CD1c-positive myeloid dendritic cell (primary cell): Measurements from ENCODE around the gene SERPINA5.

Experiments
- DNase-seq: peaks from one replicate; pipeline ENCODE4 v3.0.0-alpha.2; 2016; ENCODE audit errors: extremely low spot score

SERPINA5 gene

DNA sequence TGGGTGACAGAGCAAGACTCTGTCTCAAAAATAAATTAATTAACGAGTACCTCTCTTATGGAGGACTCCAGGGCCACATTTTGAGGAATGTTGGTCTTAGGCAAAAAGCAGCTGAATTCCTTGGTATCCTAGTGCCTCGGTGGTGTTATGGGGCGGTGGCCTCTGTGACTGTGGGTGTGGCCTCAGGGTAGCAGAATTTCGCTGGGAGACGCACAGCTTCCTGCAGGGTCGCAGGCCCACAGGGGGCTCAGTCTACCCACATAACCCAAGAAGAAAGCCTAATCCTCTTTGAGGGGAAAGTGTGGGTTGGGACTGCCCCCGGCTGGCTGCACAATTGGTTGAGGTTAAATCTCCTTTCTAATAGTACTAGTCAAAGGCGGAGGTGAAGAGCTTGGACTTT, 31.2 kb upstream of the SERPINA5 start:
- DNase-seq = no peak

DNA sequence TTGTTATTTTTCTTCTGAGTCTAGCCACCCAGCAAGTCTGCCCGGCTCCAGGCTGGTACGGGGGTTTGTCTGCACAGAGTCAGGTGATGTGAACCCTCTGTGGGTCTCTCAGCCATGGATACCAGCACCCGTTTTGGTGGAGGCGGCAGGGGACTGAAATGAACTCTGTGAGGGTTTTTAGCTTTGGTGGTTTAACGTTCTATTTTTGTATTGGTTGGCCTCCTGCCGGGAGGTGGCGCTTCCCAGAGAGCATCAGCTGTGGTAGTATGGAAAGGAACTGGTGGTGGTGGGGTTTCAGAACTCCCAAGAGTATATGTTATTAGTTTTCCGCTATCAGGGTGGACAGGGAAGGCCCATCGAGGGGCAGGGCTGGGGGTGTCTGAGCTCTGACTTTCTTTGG, 25.2 kb upstream of the SERPINA5 start:
- DNase-seq = no peak

DNA sequence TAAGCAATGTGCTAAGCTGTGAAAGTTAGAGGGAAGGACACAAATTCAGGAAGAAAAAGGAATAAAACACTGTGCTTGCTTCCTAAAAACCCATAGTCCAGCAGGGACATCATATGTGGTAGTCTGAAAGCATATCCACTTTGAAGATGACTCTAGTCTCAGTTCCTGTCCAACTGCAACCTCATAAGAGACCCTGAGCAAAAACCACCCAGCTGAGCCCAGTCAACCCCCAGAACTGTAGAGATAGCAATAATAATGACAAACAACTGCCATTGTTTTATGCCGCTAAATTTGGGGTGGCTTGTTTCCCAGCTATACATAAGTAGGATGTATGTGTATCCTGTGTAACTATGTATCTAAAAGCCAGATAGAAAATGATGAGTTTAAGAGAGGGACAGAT, 23.9 kb upstream of the SERPINA5 start:
- DNase-seq = no peak

DNA sequence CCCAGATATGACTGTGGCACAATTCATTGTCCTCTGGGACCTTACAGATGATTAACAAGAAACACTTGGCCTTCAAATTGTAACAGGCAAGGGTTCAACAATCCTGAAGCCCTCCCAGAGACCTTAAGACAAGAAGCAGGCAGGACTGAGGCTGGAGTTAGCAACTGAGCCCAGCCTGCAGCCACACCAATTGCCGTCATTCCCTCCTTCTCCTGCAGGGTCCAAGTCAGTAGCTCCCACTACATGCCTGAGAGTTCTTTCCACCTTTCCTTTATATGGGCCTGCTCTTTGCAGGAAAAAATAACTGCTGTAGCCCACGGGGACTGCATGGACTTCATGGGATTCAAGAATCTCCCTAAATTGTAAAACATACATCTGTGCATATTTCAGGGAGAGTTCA, 22.4 kb upstream of the SERPINA5 start:
- no peak for DNase-seq

DNA sequence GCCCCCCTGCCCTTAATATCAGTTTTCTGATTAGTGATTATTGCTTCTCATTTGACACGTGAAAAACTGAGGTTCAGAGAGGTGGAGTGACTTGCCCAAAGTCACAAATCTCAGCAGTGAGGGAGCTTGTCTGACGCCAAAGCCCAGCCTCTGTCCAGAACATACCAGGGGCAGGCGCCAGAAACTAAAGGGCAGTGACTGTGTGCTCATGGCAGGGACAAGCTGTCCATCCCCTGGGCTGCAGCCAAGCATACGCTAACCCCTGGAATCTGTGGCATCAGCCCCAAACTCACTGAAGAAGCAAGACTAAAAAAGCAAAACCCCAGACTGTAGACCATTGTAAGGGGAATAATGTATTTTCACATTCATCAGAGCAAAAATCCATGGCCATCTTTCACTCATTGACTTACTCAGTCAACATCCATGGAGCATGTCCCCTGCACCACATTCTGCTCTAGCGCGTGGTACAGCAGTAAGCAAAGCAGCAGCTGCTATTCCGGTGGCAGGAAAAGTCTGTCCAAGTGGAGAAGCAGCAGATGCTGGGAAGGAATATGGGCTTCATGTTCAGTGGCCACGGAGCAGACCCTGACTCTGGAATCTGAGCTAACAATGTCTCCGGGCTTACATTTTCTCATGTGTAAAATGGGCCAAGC, 21.5 kb upstream of the SERPINA5 start:
- no peak for DNase-seq

DNA sequence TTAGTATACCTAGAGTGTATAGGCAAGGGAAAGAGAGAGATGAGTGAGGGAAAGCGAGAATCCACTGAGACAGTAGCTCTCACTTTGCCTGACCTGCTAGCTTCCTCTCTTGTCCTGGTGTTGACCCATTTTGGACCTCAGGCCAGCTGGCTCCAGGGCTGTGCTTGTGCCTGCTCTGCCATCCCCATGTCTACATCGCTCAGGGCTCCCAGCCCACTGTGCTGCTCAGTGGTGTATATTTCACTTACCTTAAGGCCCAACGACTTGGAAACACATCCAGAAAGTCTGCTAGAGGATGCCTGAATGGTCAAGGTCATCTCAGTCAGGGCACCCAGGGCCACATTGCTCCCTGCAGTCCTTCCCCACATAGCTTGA, 20.9 kb upstream of the SERPINA5 start:
- no peak for DNase-seq

DNA sequence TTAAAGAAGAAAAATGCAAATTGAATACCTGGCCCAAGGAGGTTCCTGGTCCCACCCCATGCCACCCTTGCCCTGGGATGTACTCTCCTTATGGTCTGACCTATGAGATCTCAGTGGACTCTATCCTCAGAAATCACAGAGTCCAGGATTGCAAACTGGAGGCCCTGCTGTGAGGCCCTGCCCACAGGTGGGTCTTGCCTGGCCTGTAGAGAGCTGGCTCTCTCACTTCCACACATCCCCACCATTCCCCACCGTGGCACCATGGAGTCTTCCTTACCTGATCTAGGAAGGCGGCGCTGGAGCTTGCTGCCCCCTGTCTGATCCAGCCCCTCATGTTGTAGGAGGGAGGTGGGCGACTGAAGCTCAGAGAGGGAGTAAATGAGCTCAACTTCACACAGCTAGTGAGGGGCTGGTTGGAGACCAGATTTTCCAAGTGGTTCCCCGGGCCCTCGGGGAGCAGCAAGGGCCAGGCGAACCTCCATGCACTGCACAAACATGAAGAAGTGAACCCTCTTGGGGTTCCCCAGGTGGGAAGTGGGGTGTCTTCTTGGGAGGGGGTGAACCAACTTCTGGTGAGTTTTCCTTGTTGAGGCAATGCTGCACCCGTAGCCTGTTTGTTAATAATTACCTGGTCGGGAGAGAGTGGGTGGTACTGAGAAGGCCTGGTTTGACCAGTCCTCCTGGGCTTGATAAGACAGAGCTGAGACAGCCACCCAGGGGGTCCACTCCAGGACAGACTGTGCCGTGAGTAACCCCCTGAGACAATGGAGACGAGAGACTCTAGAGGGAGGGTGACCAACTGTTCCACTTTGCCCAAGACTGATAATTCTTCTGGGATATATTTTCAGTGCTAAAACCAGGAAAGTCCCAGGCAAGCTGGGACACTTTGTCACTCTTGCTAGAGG, 20.2 kb upstream of the SERPINA5 start, which contains the start of gene SERPINA4:
Gene SERPINA4 (plus strand): TSS at position 692 of the 905 bp plus-strand sequence. CDS start 2,041 bp downstream, outside the sequence.
- no peak for DNase-seq

DNA sequence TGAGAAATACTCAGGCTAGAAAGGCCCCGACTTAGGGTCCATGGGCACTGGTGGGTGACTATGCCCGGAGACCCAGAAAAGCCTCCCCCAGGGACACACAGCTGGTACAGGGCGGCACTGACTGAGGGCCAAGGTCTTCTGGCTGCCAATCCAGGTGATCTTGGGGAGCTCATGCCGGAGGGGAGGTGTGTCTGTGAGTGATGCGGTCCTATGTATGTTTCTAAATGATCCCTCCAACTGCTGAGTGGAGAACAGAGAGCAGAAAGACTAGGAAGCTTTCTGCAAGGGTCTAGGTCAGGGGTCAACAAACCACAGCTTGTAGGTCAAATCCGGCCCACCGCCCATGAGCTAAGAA, 19.6 kb upstream of the SERPINA5 start:
- DNase-seq = no peak

DNA sequence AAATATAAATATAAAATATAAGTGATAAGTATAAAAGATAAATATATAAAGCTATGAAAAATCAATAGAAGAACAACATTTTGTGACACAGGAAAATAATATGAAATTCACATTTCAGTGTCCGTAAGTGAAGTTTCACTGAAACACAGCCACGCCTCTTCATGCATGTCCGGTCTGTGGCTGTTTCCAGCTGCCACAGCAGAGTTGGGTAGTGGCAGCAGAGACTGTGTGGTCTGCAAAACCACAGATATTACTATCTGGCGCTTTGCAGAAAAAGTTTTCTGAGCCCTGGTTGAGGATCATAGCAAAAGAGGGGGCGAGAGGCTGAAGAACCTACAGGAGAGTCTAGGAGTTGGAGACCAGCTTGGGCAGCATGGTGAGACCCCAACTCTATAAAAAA, 19.2 kb upstream of the SERPINA5 start:
- DNase-seq = no peak

DNA sequence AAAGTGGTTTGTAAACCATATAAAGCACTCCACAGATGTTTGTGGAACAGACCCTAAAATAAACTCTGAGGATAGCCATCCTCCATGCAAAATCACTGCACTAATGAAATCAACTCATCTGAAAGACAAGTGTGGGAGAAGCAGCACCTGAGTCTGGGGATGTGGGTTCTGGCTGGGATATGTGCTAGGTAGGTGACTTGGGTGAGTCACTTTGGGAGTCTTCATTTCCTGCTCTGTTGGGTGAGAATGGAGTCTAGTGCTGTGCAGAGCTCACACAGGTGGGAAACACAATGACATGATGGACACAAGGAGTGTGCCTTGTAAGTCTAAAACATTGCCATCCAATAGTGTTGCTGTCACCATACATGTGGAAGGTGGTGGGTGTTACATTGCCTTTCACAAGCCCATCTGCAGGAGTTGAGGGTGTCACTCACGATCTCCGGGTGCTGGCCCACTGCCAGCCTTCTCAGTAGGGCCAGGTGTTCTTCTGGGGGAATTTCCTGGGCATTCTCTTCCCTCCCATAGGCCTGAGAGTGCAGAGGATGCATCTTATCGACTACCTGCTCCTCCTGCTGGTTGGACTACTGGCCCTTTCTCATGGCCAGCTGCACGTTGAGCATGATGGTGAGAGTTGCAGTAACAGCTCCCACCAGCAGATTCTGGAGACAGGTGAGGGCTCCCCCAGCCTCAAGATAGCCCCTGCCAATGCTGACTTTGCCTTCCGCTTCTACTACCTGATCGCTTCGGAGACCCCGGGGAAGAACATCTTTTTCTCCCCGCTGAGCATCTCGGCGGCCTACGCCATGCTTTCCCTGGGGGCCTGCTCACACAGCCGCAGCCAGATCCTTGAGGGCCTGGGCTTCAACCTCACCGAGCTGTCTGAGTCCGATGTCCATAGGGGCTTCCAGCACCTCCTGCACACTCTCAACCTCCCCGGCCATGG, 18.0 kb upstream of the SERPINA5 start:
- no peak for DNase-seq

DNA sequence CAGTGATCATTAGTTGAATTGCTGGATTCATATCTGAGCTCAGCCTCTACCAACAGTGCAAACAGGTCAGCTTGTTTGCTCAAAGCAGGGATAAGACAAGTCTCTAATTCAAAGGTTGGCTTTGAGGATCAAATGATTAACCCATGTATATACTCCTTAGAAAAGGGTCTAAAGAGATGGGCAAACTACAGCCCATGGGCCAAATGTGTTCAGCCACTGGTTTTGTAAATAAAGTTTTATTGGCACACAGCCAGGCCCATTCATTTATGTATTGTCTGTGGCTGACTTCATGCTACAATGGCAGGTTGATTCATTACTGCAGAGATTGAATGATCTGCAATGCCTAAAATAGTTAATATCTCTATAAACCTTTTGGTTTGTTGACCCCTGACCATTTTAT, 16.8 kb upstream of the SERPINA5 start:
- DNase-seq = no peak

DNA sequence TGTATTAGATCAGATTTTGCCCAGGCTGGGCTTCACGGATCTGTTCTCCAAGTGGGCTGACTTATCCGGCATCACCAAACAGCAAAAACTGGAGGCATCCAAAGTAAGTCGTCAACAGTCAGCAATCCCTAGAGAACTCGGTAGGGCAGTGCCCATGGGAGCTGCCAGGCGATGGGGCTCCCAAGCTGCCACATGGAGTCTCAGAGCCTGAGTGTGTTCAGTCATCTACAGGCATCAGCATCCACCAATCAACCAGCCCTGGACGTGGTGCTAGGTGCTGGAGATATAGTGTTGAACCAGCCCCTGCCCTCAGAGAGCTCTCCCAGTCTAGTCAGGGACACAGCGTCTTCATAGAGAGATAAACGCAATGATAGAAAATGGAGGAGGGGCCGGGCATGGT, 13.0 kb upstream of the SERPINA5 start:
- DNase-seq = no peak

DNA sequence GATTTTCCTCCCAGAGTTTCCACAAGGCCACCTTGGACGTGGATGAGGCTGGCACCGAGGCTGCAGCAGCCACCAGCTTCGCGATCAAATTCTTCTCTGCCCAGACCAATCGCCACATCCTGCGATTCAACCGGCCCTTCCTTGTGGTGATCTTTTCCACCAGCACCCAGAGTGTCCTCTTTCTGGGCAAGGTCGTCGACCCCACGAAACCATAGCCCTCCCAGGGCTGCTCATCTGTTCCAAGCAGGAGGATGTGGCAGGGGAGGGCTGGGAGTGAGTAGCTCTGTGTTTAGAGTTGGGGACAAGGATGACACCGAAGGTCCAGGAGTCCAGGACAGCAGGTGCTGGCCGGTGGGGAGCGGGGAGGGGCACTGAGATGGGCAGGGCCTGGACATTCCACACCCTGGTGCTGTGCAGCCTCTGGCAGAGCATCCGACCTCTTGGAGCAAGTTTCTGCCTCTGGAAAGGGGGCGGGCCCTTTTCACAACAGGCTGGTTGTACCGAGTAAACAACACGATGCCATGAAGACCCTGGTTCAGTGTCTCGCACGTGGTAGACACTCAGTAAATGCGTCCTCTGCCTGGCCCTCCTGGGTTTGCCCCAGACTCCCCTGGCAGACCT, 11.7 kb upstream of the SERPINA5 start:
- no peak for DNase-seq

DNA sequence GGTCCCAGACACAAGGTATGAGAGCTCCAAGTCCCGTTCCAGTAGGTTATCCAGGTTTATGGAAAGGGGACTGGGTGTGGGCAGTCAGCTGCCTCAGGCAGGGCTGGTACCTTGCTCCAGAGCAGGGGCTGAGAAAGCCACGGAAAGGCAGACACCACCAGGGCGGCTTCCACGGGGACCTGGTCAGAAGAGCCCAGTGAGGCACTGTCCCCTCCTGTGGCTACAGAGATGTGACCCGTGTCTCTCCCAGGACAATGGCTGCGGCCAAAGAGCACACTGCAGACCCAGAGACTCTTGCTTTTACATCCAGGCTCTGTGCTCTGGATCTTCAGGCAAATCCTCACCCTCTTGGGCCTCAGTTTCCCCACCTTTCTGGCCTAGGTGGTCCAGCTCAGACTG, 11.2 kb upstream of the SERPINA5 start:
- DNase-seq = no peak

DNA sequence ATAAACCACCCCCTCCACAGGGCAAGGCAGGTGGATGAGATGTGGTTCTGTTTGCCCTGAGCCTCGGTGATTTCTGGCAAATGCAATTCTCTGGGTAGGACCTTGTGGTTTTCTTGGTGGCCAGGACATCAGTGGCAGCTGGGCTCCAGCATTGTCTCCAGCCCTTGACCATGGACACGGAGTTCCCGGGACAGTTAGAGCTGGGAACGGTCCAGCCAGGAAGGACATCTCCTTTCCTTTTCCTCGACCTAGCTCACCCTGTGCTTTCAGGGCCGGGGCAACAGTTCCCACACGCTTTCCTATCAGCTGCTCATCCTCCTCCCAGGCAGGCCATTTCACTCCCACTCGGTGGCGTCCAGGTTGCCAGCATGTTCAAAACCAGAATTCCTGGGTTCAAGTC, 10.8 kb upstream of the SERPINA5 start:
- DNase-seq = no peak

DNA sequence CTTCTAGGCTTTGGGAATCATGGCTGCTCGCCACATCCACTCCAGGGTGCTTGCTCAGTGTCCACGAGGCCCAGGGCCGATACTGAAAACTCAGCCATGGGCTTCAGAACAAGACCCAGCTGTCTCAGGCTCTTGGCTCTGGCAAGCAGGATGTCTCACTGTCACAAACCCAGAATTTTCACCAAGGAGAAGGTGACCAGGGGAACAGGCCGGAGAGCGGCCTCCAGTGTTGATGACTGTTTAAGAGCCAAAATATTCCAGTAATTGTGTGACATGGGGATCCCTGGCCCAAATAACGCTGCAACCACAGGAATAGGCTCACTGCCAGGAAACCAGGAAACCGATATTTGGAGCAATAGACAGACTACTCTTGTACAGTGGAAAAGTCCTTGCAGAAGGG, 9.8 kb upstream of the SERPINA5 start:
- DNase-seq = no peak

DNA sequence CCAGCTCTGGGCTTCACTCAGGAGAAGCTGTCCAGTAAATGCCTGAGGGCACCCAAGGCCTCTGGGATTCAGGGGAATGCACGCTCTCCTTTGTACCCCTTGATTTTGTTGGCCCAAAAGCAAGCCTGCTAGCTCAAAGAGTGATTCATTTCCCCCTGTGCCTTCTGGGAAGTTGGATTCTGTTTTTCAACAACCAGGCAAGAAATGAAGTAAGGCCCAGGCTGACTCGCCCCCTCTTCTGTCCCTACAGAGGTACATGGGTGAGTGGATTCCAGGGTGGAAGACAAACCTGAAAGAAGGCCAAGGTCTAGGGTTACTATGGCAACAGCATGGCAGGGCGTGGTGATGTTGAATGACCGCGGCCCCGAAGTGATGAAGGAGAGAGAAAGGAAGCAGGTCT, 9.3 kb upstream of the SERPINA5 start:
- DNase-seq = no peak

DNA sequence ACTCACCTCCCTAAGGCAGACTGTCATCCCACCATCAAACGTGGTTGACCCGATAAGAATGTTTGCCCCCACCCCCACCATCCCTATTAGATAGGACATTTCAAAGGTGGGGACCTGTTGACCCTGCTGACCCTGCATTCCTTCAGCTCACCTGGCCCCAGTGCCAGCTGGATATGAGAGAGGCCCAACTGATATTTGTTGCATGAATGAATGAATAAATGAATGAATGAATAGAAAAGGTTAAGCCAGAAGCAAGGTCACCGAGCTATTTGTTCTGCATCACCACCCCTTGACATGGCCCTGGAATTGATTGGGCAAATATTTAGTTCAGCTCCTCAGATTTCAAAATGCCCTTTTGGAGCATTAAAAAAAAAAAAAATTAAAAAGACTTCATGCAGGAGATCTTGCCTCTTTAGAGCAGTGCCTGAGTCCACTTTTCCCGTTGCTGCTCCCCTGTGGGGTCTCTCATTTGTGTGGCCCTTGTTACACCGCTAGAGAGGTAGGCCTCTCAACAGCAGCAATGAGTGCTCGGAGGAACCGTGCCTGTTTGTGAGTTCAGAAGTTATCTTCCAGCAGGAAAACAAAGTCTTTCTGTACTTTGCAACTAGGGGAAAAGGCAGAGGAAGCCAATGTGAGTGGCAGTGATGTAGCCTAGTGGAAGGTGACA, 8.5 kb upstream of the SERPINA5 start:
- DNase-seq = no peak

DNA sequence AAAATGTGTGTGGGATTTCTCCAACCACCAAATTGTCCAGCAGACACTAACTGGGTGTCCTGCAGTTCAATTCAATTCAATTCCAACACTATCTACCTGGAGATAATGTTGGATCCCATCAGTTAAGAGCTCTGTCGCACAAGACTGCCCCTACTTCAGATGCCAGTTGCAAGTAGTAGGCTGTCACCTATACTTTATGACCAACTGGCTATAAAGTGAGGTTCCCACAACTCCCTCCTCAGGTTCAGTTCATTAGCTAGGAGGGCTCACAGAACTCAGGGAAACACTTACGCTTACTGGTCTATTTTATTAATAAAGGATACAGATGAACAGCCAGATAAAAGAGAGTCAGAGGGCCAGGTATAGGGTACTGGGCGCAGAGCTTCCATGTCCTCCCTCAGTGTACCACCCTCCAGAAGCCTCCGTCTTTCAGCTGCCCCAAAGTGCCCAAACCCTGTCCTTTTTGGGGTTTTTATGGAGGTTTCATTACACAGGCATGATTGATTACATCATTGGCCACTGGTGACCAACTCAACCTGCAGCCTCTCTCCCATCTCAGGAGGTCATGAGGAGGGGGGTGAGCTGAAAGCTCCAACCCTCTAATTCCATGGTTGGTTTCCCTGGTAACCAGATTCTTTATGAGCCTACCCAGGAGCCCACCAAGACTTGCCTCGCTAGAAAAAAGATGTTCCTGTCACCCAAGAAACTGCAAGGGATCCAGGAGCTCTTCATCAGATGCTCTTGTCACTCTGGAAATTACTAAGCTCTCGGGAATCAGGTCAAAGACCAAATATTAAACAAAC, 7.5 kb upstream of the SERPINA5 start:
- no peak for DNase-seq

DNA sequence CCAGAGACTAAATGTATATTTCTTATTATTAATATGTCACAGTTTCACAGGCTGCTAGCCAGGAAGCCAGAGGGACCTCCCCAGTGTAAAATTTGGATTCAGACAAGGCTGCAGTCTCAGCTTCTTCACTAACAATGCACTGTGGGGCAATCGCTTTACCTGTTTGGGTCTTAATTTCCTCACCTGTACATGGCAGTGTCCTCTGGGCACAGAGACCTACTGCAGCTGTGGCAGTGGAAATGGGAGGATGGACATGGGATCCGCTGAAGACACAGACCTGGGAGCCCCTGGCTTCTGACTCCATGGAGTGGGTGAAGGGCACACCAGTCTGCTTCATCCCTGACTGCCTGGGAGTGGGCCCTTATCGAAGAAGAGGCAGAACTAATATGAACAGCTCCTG, 6.9 kb upstream of the SERPINA5 start:
- DNase-seq = no peak
